ENCODE data around the gene CGRRF1. TPM values are rescaled to one million over a fixed set of nuclear protein-coding genes. Genes with fewer than 3 reads are reported as not detected.

The CGRRF1 gene
- total RNA-seq, 1 donor from 2014 or later: 18.7 TPM

DNA sequence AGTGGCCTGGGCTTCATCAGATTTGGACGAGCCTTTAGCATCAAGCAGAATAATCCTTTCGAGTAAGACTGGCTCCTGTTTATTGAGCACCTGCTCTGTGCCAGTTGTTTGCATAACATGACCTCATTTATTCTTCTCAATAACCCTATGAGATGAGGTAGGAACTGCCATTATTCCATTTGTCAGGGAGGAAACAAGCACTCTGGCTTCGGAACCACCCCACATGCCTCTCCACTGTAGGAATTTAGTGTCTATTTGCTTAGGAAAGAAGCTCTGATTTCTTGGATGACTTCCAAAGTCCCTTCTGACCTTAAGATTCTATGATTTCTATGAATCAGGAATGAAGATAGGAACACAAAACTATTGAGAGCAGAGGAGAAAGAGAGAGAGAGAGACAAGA is 68.3 kb downstream of the CGRRF1 start:
- TF ChIP-seq, protein P1, sequence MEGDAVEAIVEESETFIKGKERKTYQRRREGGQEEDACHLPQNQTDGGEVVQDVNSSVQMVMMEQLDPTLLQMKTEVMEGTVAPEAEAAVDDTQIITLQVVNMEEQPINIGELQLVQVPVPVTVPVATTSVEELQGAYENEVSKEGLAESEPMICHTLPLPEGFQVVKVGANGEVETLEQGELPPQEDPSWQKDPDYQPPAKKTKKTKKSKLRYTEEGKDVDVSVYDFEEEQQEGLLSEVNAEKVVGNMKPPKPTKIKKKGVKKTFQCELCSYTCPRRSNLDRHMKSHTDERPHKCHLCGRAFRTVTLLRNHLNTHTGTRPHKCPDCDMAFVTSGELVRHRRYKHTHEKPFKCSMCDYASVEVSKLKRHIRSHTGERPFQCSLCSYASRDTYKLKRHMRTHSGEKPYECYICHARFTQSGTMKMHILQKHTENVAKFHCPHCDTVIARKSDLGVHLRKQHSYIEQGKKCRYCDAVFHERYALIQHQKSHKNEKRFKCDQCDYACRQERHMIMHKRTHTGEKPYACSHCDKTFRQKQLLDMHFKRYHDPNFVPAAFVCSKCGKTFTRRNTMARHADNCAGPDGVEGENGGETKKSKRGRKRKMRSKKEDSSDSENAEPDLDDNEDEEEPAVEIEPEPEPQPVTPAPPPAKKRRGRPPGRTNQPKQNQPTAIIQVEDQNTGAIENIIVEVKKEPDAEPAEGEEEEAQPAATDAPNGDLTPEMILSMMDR (IDR thresholded peaks at IDR 0.05; ENCODE audit: partially characterized antibody, unreplicated experiment): no peak
- H3K4me3 Mint-ChIP-seq (ENCODE audit: unreplicated experiment): no peak overlapping the region
- no peak for DNase-seq
- H3K4me1 Mint-ChIP-seq (ENCODE audit: low read depth, unreplicated experiment): no peaks in the 10 kb centered on the region
- no peaks in the 10 kb centered on the region for H3K9me3 Mint-ChIP-seq (ENCODE audit: unreplicated experiment)
- H3K36me3 Mint-ChIP-seq (ENCODE audit: unreplicated experiment): no peaks in the 10 kb centered on the region
- H3K27ac Mint-ChIP-seq (ENCODE audit: unreplicated experiment): no peak overlapping the region
- H3K27me3 Mint-ChIP-seq (ENCODE audit: unreplicated experiment): no peaks in the 10 kb centered on the region

DNA sequence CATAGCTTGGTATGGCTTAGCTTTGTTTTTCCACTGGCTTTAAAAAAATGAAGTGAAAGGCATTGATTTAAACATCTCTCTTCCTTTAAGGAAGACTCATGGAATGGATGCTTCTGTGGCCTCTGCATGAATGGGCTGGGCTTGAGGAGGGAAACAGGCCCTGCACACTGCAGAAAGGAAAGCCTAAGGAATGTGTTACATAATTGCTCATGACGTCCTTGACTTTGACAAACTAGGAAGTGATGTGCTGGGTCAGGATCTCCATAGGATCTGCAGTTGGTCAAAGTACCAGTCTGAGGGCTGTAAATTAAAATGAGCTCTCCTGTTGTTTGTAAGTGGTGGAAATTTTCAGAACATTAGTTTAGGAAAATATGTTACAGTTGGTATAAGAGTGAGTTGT is 69.9 kb downstream of the CGRRF1 start:
- no peak overlapping the region for H3K4me3 Mint-ChIP-seq (ENCODE audit: unreplicated experiment)
- TF ChIP-seq, protein P1 (IDR thresholded peaks at IDR 0.05; ENCODE audit: partially characterized antibody, unreplicated experiment): no peak
- no peak for DNase-seq
- H3K27me3 Mint-ChIP-seq (ENCODE audit: unreplicated experiment): no peaks in the 10 kb centered on the region
- H3K4me1 Mint-ChIP-seq (ENCODE audit: low read depth, unreplicated experiment): no peaks in the 10 kb centered on the region
- H3K27ac Mint-ChIP-seq (ENCODE audit: unreplicated experiment): no peak overlapping the region
- no peaks in the 10 kb centered on the region for H3K9me3 Mint-ChIP-seq (ENCODE audit: unreplicated experiment)
- no peaks in the 10 kb centered on the region for H3K36me3 Mint-ChIP-seq (ENCODE audit: unreplicated experiment)

DNA sequence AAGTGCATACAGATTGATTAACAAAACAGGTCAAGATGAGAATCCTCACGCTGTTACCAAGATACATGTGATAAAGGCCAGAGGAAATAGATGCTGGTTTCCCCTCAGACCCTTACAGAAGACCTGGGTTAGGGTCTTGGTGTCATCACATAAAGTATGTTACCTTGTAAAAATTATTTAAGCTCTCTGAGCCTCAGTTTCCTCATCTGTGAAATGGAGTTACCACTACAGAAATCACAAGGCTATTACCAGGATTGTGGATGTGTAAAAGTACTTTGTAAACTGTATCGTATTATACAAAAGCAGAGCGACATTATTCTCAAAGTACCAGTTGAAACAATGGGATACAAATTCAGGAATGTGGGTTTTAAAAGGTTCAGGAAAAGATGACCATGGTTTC is 71.2 kb downstream of the CGRRF1 start:
- H3K4me1 Mint-ChIP-seq (ENCODE audit: low read depth, unreplicated experiment): no peaks in the 10 kb centered on the region
- no peaks in the 10 kb centered on the region for H3K27me3 Mint-ChIP-seq (ENCODE audit: unreplicated experiment)
- TF ChIP-seq, protein P1 (IDR thresholded peaks at IDR 0.05; ENCODE audit: partially characterized antibody, unreplicated experiment): no peak
- no peaks in the 10 kb centered on the region for H3K36me3 Mint-ChIP-seq (ENCODE audit: unreplicated experiment)
- no peak overlapping the region for H3K4me3 Mint-ChIP-seq (ENCODE audit: unreplicated experiment)
- no peak for DNase-seq
- H3K27ac Mint-ChIP-seq (ENCODE audit: unreplicated experiment): no peak overlapping the region
- H3K9me3 Mint-ChIP-seq (ENCODE audit: unreplicated experiment): no peaks in the 10 kb centered on the region

DNA sequence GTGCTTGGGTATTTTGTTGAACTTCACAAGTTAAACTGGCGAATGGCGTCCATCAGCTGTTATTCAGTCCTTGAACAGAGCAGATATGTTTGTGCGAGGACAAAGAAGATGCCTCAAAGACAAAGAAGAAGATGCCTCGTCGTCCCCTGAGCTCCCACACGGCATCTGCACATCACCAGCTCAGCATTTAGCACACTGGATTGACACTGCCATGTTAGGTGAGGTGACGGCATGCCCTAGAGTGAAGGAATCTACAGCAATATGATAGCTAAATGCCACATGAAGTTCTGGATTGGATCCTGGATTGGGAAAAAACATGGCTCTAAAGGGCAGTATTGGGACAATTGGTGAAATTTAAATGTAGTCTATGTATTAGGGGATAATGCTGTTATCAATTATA is 72.6 kb downstream of the CGRRF1 start:
- Mint-ChIP-seq H3K27me3 (ENCODE audit: unreplicated experiment) (no peaks in the 10 kb centered on the region), H3K4me3 (ENCODE audit: unreplicated experiment) (no peak overlapping the region), H3K9me3 (ENCODE audit: unreplicated experiment) (no peaks in the 10 kb centered on the region), H3K4me1 (ENCODE audit: low read depth, unreplicated experiment) (no peaks in the 10 kb centered on the region), H3K36me3 (ENCODE audit: unreplicated experiment) (no peaks in the 10 kb centered on the region), H3K27ac (ENCODE audit: unreplicated experiment) (no peak overlapping the region)
- TF ChIP-seq, protein P1 (IDR thresholded peaks at IDR 0.05; ENCODE audit: partially characterized antibody, unreplicated experiment): no peak
- DNase-seq: no peak

DNA sequence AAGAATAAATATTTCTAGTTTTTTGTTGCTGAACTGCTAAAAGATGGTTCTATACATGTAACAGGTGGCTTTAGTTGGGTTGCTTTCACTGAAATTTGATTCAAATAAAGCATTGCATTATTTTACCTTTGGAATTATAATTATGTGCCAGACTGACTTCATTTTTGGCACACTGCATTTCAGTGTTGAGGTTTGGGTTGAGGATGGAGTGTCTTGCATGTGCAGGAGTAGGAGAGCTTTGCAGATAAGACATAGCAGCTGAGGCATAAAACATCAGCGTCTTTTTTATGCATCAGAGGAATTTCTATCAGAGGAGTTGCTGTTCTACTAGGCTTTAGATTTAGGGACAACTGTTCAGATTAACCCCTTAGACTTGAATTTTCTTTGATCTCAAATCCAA is 74.4 kb downstream of the CGRRF1 start:
- Mint-ChIP-seq H3K27ac (ENCODE audit: unreplicated experiment) (no peak overlapping the region), H3K4me1 (ENCODE audit: low read depth, unreplicated experiment) (no peaks in the 10 kb centered on the region), H3K4me3 (ENCODE audit: unreplicated experiment) (no peak overlapping the region), H3K9me3 (ENCODE audit: unreplicated experiment) (no peaks in the 10 kb centered on the region), H3K27me3 (ENCODE audit: unreplicated experiment) (no peaks in the 10 kb centered on the region), H3K36me3 (ENCODE audit: unreplicated experiment) (no peaks in the 10 kb centered on the region)
- DNase-seq: no peak
- TF ChIP-seq, protein P1 (IDR thresholded peaks at IDR 0.05; ENCODE audit: partially characterized antibody, unreplicated experiment): no peak
